Activated CD4-positive, alpha-beta T cell treated with anti-CD3 and anti-CD28 coated beads, Interleukin-2, amount 10 ng/mL, durations not matched to agents 7 days and 5 days (primary cell): ENCODE measurements around the gene ASCC3. TPM values are rescaled to one million over a fixed set of nuclear protein-coding genes. Genes with fewer than 3 reads are reported as not detected.

Experiments
- CTCF ChIA-PET: fragments of 350-600 bp; sonication (Branson Sonifier 250); formaldehyde crosslinking; loops from one replicate; lab custom pipeline; 2021; ENCODE audit warnings: antibody characterized with exemption; lab: Charles Lee
- POLR2A ChIA-PET: fragments of 350-600 bp; sonication (Branson Sonifier 250); formaldehyde crosslinking; loops from one replicate; lab custom pipeline; 2021; ENCODE audit warnings: antibody characterized with exemption; lab: Charles Lee
- DNase-seq: peaks from one replicate; pipeline ENCODE4 v3.0.0-alpha.2; 2020
- H3K27ac Mint-ChIP-seq: one replicate; pipeline ENCODE4 v1.8.0; 2021; ENCODE audit warnings: mild to moderate bottlenecking, moderate library complexity, mixed read lengths
- H3K27me3 Mint-ChIP-seq: one replicate; pipeline ENCODE4 v1.8.0; 2021; ENCODE audit warnings: mixed read lengths
- H3K36me3 Mint-ChIP-seq: one replicate; pipeline ENCODE4 v1.8.0; 2021; ENCODE audit warnings: low read depth, mixed read lengths
- H3K4me1 Mint-ChIP-seq: one replicate; pipeline ENCODE4 v1.8.0; 2021; ENCODE audit warnings: mixed read lengths
- H3K4me3 Mint-ChIP-seq: one replicate; pipeline ENCODE4 v1.8.0; 2021; ENCODE audit warnings: mild to moderate bottlenecking, moderate library complexity, mixed read lengths
- H3K9me3 Mint-ChIP-seq: one replicate; pipeline ENCODE4 v1.8.0; 2021; ENCODE audit warnings: mixed read lengths
- total RNA-seq, 2 experiments: library from RNA; stranded (reverse); gene quantifications; one replicate each; pipeline ENCODE4 v1.2.3, GENCODE V29; 2021

ASCC3 gene
- total RNA-seq, 2 experiments from 2014 or later = 54.3 to 55.3 TPM

DNA sequence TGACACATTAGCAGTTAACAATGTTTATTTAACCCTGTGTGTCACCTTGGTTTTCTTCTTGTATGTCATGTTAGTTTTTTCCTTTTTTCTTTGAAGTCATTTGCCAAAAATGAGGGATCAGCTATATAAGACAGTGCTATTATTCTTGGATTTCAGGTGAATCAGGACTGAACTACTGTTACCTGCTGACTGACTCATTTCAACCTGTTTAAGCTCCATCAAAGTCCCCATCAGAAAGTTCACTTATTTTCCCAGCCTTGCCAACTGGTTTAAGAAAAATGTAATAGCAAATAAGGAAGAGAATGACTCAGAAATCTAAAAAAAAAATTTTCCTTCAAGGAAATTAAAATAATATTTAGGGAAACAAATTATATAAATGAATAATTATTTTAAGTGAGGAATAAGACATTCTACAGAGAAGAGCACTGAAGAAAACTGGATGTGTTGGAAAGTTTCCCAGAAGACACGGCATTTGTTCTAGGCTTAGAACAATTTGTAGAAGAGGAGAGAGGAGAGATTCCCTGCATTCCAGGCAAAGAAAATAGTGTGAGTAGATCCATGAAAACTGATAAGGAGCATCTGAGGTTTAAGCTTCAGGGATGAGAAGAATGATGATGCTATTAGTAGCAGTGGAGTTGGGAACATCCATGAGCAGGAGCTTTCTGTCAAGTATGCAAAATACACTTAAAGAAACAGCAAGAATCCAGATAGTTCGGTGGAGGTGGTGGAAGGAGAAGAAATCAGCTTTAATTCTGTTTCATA lies 331.5 kb downstream of the ASCC3 start:
- no peaks in the 10 kb centered on the region for H3K9me3 Mint-ChIP-seq
- CTCF ChIA-PET = no interaction called here

GRCh38 chr6:100538086-100538485 lies 343.0 kb downstream of the ASCC3 start:
- H3K36me3 Mint-ChIP-seq = peaks cover 40% of the 10 kb centered on the region
- no peak for DNase-seq
- POLR2A ChIA-PET = no interaction called here

More for the DNA sequence above, 331.5 kb downstream of the ASCC3 start:
- no peak overlapping the region for H3K4me3 Mint-ChIP-seq
- POLR2A ChIA-PET = no interaction called here
- H3K27ac Mint-ChIP-seq = no peak overlapping the region
- no peaks in the 10 kb centered on the region for H3K4me1 Mint-ChIP-seq
- DNase-seq = no peak
- H3K36me3 Mint-ChIP-seq = no peaks in the 10 kb centered on the region
- H3K27me3 Mint-ChIP-seq = no peaks in the 10 kb centered on the region

GRCh38 chr6:100518588-100518987 lies 362.5 kb downstream of the ASCC3 start:
- ChIA-PET POLR2A (no interaction called here), CTCF (no interaction called here)
- Mint-ChIP-seq H3K27me3 (no peaks in the 10 kb centered on the region), H3K36me3 (peaks cover 11% of the 10 kb centered on the region), H3K9me3 (no peaks in the 10 kb centered on the region), H3K27ac (no peak overlapping the region), H3K4me3 (no peak overlapping the region), H3K4me1 (no peaks in the 10 kb centered on the region)
- DNase-seq = no peak

More at GRCh38 chr6:100538086-100538485, 343.0 kb downstream of the ASCC3 start:
- CTCF ChIA-PET = no interaction called here
- Mint-ChIP-seq H3K4me1 (no peaks in the 10 kb centered on the region), H3K27ac (no peak overlapping the region), H3K9me3 (peaks cover 2% of the 10 kb centered on the region), H3K27me3 (no peaks in the 10 kb centered on the region), H3K4me3 (no peak overlapping the region)

DNA sequence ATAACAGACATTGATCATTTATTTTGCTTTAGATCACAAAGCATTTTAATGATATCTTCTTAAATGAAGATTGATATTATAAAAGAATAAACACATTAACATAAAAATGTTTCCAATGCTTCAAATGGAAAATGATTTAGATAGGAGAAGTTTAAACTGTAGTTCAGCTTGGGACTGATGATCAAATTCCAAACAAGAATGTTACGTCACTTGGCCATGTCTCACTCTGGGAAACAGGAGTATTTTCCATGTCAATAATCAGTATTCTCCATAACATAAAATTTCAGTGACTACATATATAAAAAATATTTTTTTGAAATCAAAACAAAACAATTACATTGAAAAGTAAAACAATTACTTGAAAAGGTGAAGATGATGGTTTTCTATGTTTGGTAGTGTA lies 363.5 kb downstream of the ASCC3 start:
- H3K27ac Mint-ChIP-seq = no peak overlapping the region
- peaks cover 12% of the 10 kb centered on the region for H3K36me3 Mint-ChIP-seq
- ChIA-PET POLR2A (no interaction called here), CTCF (no interaction called here)
- DNase-seq = no peak
- H3K27me3 Mint-ChIP-seq = no peaks in the 10 kb centered on the region
- H3K4me3 Mint-ChIP-seq = no peak overlapping the region
- no peaks in the 10 kb centered on the region for H3K4me1 Mint-ChIP-seq
- H3K9me3 Mint-ChIP-seq = no peaks in the 10 kb centered on the region

- no peak overlapping the region for H3K27ac Mint-ChIP-seq
- ChIA-PET POLR2A (no interaction called here), CTCF (no interaction called here)
- H3K27me3 Mint-ChIP-seq = no peaks in the 10 kb centered on the region
- no peaks in the 10 kb centered on the region for H3K9me3 Mint-ChIP-seq
- H3K4me3 Mint-ChIP-seq = no peak overlapping the region
- H3K4me1 Mint-ChIP-seq = no peaks in the 10 kb centered on the region
- H3K36me3 Mint-ChIP-seq = peaks cover 17% of the 10 kb centered on the region
- no peak for DNase-seq
Observed at GRCh38 chr6:100517106-100517505, 364.0 kb downstream of the ASCC3 start.

- POLR2A ChIA-PET = no interaction called here
- no peak overlapping the region for H3K4me3 Mint-ChIP-seq
- no peaks in the 10 kb centered on the region for H3K4me1 Mint-ChIP-seq
- H3K36me3 Mint-ChIP-seq = peaks cover 29% of the 10 kb centered on the region
- DNase-seq = no peak
- no peak overlapping the region for H3K27ac Mint-ChIP-seq
- CTCF ChIA-PET = no interaction called here
- H3K27me3 Mint-ChIP-seq = no peaks in the 10 kb centered on the region
- H3K9me3 Mint-ChIP-seq = no peaks in the 10 kb centered on the region
Observed at GRCh38 chr6:100514660-100515059, 366.5 kb downstream of the ASCC3 start.

DNA sequence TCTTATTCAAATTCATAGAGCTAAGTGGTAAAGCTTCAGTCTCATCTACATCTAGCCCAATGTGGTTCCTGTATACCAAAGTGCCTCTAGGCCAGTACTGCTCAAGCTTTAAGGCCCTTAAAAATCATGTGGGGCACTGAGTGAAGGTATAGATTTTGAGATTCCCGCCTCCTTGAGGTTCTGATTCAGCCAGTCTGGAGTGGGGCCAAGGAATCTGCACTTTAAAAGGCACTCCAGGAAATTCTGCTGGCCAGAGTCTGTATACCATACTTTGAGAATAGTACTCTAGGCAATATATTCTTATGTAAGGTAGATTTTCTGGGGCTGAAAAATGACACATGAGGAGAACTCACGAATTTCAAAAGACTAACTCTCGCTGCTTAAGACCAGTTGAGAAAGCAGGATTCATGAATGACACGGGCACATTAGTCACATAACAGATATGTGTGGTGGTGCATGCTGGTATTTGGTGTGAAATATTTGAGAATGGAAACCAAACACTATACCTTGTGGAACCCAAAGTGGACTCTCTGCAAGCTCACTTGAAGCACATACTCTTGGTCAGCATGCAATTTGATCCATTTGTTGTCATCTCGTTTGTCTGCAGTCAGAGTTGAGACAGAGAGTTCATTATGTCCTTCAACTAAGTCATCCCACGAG lies 368.8 kb downstream of the ASCC3 start:
- POLR2A ChIA-PET = no interaction called here
- Mint-ChIP-seq H3K4me3 (no peak overlapping the region), H3K9me3 (no peaks in the 10 kb centered on the region), H3K4me1 (peaks cover 2% of the 10 kb centered on the region), H3K27ac (no peak overlapping the region), H3K27me3 (no peaks in the 10 kb centered on the region), H3K36me3 (peaks cover 42% of the 10 kb centered on the region)
- no peak for DNase-seq
- CTCF ChIA-PET = interaction anchor here (0.7 kb wide), 1 partner anchor 350 kb away, joined by 3 read pairs; no protein-coding TSS in a partner anchor

GRCh38 chr6:100509101-100509500 lies 372.0 kb downstream of the ASCC3 start:
- DNase-seq = no peak
- no peaks in the 10 kb centered on the region for H3K9me3 Mint-ChIP-seq
- peaks cover 35% of the 10 kb centered on the region for H3K36me3 Mint-ChIP-seq
- H3K27ac Mint-ChIP-seq = no peak overlapping the region
- POLR2A ChIA-PET = interaction anchor here (0.6 kb wide), 1 partner anchor 23 kb away, joined by 3 read pairs; no protein-coding TSS in a partner anchor
- H3K27me3 Mint-ChIP-seq = no peaks in the 10 kb centered on the region
- H3K4me3 Mint-ChIP-seq = no peak overlapping the region
- peaks cover 2% of the 10 kb centered on the region for H3K4me1 Mint-ChIP-seq
- CTCF ChIA-PET = no interaction called here

GRCh38 chr6:100506651-100507050 lies 374.5 kb downstream of the ASCC3 start:
- Mint-ChIP-seq H3K27me3 (peaks cover 2% of the 10 kb centered on the region), H3K27ac (no peak overlapping the region), H3K4me3 (no peak overlapping the region), H3K4me1 (peaks cover 2% of the 10 kb centered on the region), H3K9me3 (no peaks in the 10 kb centered on the region), H3K36me3 (peaks cover 24% of the 10 kb centered on the region)
- DNase-seq = no peak
- POLR2A ChIA-PET = no interaction called here
- CTCF ChIA-PET = no interaction called here

- peaks cover 2% of the 10 kb centered on the region for H3K4me1 Mint-ChIP-seq
- H3K4me3 Mint-ChIP-seq = no peak overlapping the region
- H3K27me3 Mint-ChIP-seq = peaks cover 4% of the 10 kb centered on the region
- POLR2A ChIA-PET = no interaction called here
- no peak for DNase-seq
- no peak overlapping the region for H3K27ac Mint-ChIP-seq
- CTCF ChIA-PET = no interaction called here
- H3K36me3 Mint-ChIP-seq = peaks cover 16% of the 10 kb centered on the region
- H3K9me3 Mint-ChIP-seq = no peaks in the 10 kb centered on the region
Observed at GRCh38 chr6:100504786-100505737, 376.1 kb downstream of the ASCC3 start.

DNA sequence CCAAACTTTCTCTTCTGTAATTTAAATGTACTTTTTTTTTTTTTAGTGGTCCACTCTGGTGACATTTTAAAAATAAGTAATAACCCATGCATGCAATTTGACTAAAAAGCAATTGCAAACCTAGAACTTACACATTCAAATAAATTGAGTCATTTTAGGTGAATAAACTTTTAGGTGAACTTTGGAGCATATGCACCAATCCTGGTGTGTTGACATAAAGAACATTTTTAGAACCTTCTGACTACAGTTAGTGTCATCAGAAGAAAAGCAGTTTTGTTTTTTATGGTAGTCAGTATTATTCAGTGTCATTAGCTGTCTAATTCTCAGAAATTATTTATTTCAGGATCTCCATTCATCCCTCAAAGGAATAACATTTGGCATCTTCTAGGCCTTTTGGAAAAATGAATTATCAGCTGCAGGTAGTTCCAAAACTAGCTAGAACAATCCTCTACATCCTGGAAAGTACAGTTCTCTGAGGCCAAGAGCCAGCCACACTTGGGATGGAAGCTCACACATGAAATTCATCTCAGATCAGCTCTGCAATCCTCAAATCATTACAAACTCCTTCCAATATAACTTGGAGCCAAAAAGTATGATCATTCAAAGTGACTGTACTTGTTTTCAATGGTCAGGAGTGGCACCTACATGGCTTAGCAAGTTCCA lies 378.0 kb downstream of the ASCC3 start:
- H3K27me3 Mint-ChIP-seq = peaks cover 5% of the 10 kb centered on the region
- H3K36me3 Mint-ChIP-seq = peaks cover 7% of the 10 kb centered on the region
- CTCF ChIA-PET = interaction anchor here (0.6 to 0.7 kb wide), 3 partner anchors 28 to 1151 kb away, joined by 4 read pairs; no protein-coding TSS in a partner anchor
- no peak overlapping the region for H3K4me3 Mint-ChIP-seq
- no peaks in the 10 kb centered on the region for H3K4me1 Mint-ChIP-seq
- peaks cover 3% of the 10 kb centered on the region for H3K9me3 Mint-ChIP-seq
- DNase-seq = no peak
- POLR2A ChIA-PET = no interaction called here
- H3K27ac Mint-ChIP-seq = no peak overlapping the region

- Mint-ChIP-seq H3K4me3 (no peak overlapping the region), H3K9me3 (peaks cover 3% of the 10 kb centered on the region), H3K27ac (no peak overlapping the region), H3K36me3 (no peaks in the 10 kb centered on the region), H3K27me3 (peaks cover 35% of the 10 kb centered on the region), H3K4me1 (no peaks in the 10 kb centered on the region)
- no peak for DNase-seq
- POLR2A ChIA-PET = no interaction called here
- CTCF ChIA-PET = no interaction called here
Observed at GRCh38 chr6:100493206-100493888, 387.8 kb downstream of the ASCC3 start.
